ENCODE results near the gene ZBTB16. TPM values are rescaled to one million over a fixed set of nuclear protein-coding genes. Genes with fewer than 3 reads are reported as not detected.

ZBTB16 gene
- total RNA-seq, 2 experiments from 2014 or later, result 3.0 to 4.6 TPM

GRCh38 chr11:114066046-114066648, 6.6 kb downstream of the ZBTB16 start:
- H3K36me3 Mint-ChIP-seq (ENCODE audit: low read depth), result no peaks in the 10 kb centered on the region
- H3K4me1 Mint-ChIP-seq, result no peaks in the 10 kb centered on the region
- ATAC-seq (peak; percentile 55), DNase-seq (no peak)
- intact Hi-C loops (cut with DNase I, micrococcal nuclease), result no loop called here
- ChIA-PET CTCF (interaction anchor here (0.6 kb wide), 1 partner anchor 194 kb away, joined by 3 read pairs; no protein-coding TSS in a partner anchor), POLR2A (no interaction called here)
- H3K27ac Mint-ChIP-seq, result no peak overlapping the region
- no peak overlapping the region for H3K4me3 Mint-ChIP-seq
- H3K27me3 Mint-ChIP-seq, result peaks cover 3% of the 10 kb centered on the region
- H3K9me3 Mint-ChIP-seq (ENCODE audit: low read depth), result no peaks in the 10 kb centered on the region

GRCh38 chr11:114068327-114068726, 8.8 kb downstream of the ZBTB16 start:
- Mint-ChIP-seq H3K4me3 (no peak overlapping the region), H3K36me3 (ENCODE audit: low read depth) (no peaks in the 10 kb centered on the region), H3K4me1 (peaks cover 2% of the 10 kb centered on the region), H3K9me3 (ENCODE audit: low read depth) (no peaks in the 10 kb centered on the region), H3K27ac (no peak overlapping the region), H3K27me3 (no peaks in the 10 kb centered on the region)
- intact Hi-C loops (cut with DNase I, micrococcal nuclease), result no loop called here
- DNase-seq (no peak), ATAC-seq (no peak)
- ChIA-PET POLR2A (no interaction called here), CTCF (no interaction called here)

GRCh38 chr11:114070464-114071139, 11.1 kb downstream of the ZBTB16 start:
- CTCF ChIA-PET, result interaction anchor here (0.8 to 1.4 kb wide), 2 partner anchors 10 to 113 kb away, joined by 3 to 5 read pairs; no protein-coding TSS in a partner anchor
- Mint-ChIP-seq H3K9me3 (ENCODE audit: low read depth) (no peaks in the 10 kb centered on the region), H3K27ac (no peak overlapping the region), H3K36me3 (ENCODE audit: low read depth) (no peaks in the 10 kb centered on the region), H3K4me1 (peaks cover 11% of the 10 kb centered on the region), H3K4me3 (no peak overlapping the region), H3K27me3 (no peaks in the 10 kb centered on the region)
- intact Hi-C loops (cut with DNase I, micrococcal nuclease), result no loop called here
- ATAC-seq (no peak), DNase-seq (no peak)
- POLR2A ChIA-PET, result no interaction called here

GRCh38 chr11:114073007-114073827, 13.7 kb downstream of the ZBTB16 start:
- peaks cover 31% of the 10 kb centered on the region for H3K4me1 Mint-ChIP-seq
- H3K36me3 Mint-ChIP-seq (ENCODE audit: low read depth), result no peaks in the 10 kb centered on the region
- intact Hi-C loops (cut with DNase I, micrococcal nuclease), result no loop called here
- no peak for DNase-seq
- ATAC-seq, result peak; percentile 35
- H3K27me3 Mint-ChIP-seq, result no peaks in the 10 kb centered on the region
- CTCF ChIA-PET, result interaction anchor here (0.5 to 1.3 kb wide), 4 partner anchors 90 to 336 kb away, joined by 3 read pairs; no protein-coding TSS in a partner anchor
- POLR2A ChIA-PET, result no interaction called here
- H3K9me3 Mint-ChIP-seq (ENCODE audit: low read depth), result no peaks in the 10 kb centered on the region
- no peak overlapping the region for H3K4me3 Mint-ChIP-seq
- H3K27ac Mint-ChIP-seq, result peak overlapping the region; percentile 44

GRCh38 chr11:114073828-114074381, 14.4 kb downstream of the ZBTB16 start:
- Mint-ChIP-seq H3K27me3 (no peaks in the 10 kb centered on the region), H3K4me1 (peaks cover 34% of the 10 kb centered on the region), H3K9me3 (ENCODE audit: low read depth) (no peaks in the 10 kb centered on the region), H3K4me3 (no peak overlapping the region), H3K27ac (peak overlapping the region; percentile 44), H3K36me3 (ENCODE audit: low read depth) (no peaks in the 10 kb centered on the region)
- intact Hi-C loops (cut with DNase I, micrococcal nuclease), result no loop called here
- ChIA-PET CTCF (interaction anchor here (1.3 kb wide), 1 partner anchor 183 kb away, joined by 3 read pairs; no protein-coding TSS in a partner anchor), POLR2A (no interaction called here)
- DNase-seq (no peak), ATAC-seq (peak; percentile 39)

- Mint-ChIP-seq H3K36me3 (ENCODE audit: low read depth) (no peaks in the 10 kb centered on the region), H3K9me3 (ENCODE audit: low read depth) (no peaks in the 10 kb centered on the region), H3K27me3 (no peaks in the 10 kb centered on the region), H3K4me1 (peaks cover 36% of the 10 kb centered on the region), H3K4me3 (no peak overlapping the region), H3K27ac (no peak overlapping the region)
- POLR2A ChIA-PET, result no interaction called here
- no peak for ATAC-seq
- no peak for DNase-seq
- intact Hi-C loops (cut with DNase I, micrococcal nuclease), result no loop called here
- CTCF ChIA-PET, result interaction anchor here (1.3 kb wide), 1 partner anchor 183 kb away, joined by 3 read pairs; no protein-coding TSS in a partner anchor
Observed at GRCh38 chr11:114074546-114075343, 15.2 kb downstream of the ZBTB16 start.

GRCh38 chr11:114075344-114075610, 15.8 kb downstream of the ZBTB16 start:
- H3K27ac Mint-ChIP-seq, result no peak overlapping the region
- no peaks in the 10 kb centered on the region for H3K27me3 Mint-ChIP-seq
- ATAC-seq (no peak), DNase-seq (no peak)
- no peaks in the 10 kb centered on the region for H3K36me3 Mint-ChIP-seq (ENCODE audit: low read depth)
- H3K9me3 Mint-ChIP-seq (ENCODE audit: low read depth), result no peaks in the 10 kb centered on the region
- no peak overlapping the region for H3K4me3 Mint-ChIP-seq
- peaks cover 39% of the 10 kb centered on the region for H3K4me1 Mint-ChIP-seq
- ChIA-PET CTCF (no interaction called here), POLR2A (no interaction called here)
- intact Hi-C loops (cut with DNase I, micrococcal nuclease), result no loop called here

GRCh38 chr11:114075891-114076441, 16.5 kb downstream of the ZBTB16 start:
- Mint-ChIP-seq H3K27ac (no peak overlapping the region), H3K36me3 (ENCODE audit: low read depth) (no peaks in the 10 kb centered on the region), H3K4me1 (peaks cover 45% of the 10 kb centered on the region), H3K4me3 (no peak overlapping the region), H3K9me3 (ENCODE audit: low read depth) (no peaks in the 10 kb centered on the region), H3K27me3 (no peaks in the 10 kb centered on the region)
- ChIA-PET POLR2A (no interaction called here), CTCF (no interaction called here)
- peak; percentile 62 for DNase-seq
- ATAC-seq, result peak; percentile 28
- intact Hi-C loops (cut with DNase I, micrococcal nuclease), result no loop called here

- Mint-ChIP-seq H3K27me3 (no peaks in the 10 kb centered on the region), H3K4me3 (peak overlapping the region; percentile 13), H3K4me1 (peaks cover 45% of the 10 kb centered on the region), H3K36me3 (ENCODE audit: low read depth) (no peaks in the 10 kb centered on the region), H3K27ac (peak overlapping the region; percentile 49), H3K9me3 (ENCODE audit: low read depth) (no peaks in the 10 kb centered on the region)
- ATAC-seq (no peak), DNase-seq (no peak)
- ChIA-PET POLR2A (no interaction called here), CTCF (interaction anchor here (0.6 kb wide), 1 partner anchor 29 kb away, joined by 3 read pairs; no protein-coding TSS in a partner anchor)
- intact Hi-C loops (cut with DNase I, micrococcal nuclease), result no loop called here
Observed at GRCh38 chr11:114076921-114077331, 17.4 kb downstream of the ZBTB16 start.

- Mint-ChIP-seq H3K27ac (no peak overlapping the region), H3K4me1 (peaks cover 45% of the 10 kb centered on the region), H3K9me3 (ENCODE audit: low read depth) (no peaks in the 10 kb centered on the region), H3K36me3 (ENCODE audit: low read depth) (no peaks in the 10 kb centered on the region), H3K4me3 (peak overlapping the region; percentile 13), H3K27me3 (no peaks in the 10 kb centered on the region)
- ChIA-PET CTCF (interaction anchor here (1.3 kb wide), 1 partner anchor 183 kb away, joined by 7 read pairs; no protein-coding TSS in a partner anchor), POLR2A (interaction anchor here (0.7 kb wide), 1 partner anchor 13 kb away, joined by 3 read pairs; no protein-coding TSS in a partner anchor)
- DNase-seq, result peak; percentile 43
- intact Hi-C loops (cut with DNase I, micrococcal nuclease), result no loop called here
- ATAC-seq, result peak; percentile 34
Observed at GRCh38 chr11:114077482-114078305, 18.2 kb downstream of the ZBTB16 start.
